Fibroblast of mammary gland (primary cell): ENCODE data around the gene MINDY4.

ENCODE experiments used
- DNase-seq: peaks from one replicate; pipeline ENCODE4 v3.0.0-alpha.2; 2010; ENCODE audit warnings: low read depth
- H3K4me3 ChIP-seq: 2 replicates; pipeline ENCODE4 v1.5.1; 2011; ENCODE audit warnings: low read depth, mild to moderate bottlenecking, low read length, moderate library complexity; ENCODE audit not compliant: control insufficient read depth
- TF ChIP-seq, protein P1 (sequence below): conservative IDR thresholded peaks from 2 replicates; pipeline ENCODE4 v1.5.1; 2011; ENCODE audit warnings: low read depth, low read length, inconsistent platforms; ENCODE audit not compliant: control insufficient read depth, insufficient read depth

The MINDY4 gene

DNA sequence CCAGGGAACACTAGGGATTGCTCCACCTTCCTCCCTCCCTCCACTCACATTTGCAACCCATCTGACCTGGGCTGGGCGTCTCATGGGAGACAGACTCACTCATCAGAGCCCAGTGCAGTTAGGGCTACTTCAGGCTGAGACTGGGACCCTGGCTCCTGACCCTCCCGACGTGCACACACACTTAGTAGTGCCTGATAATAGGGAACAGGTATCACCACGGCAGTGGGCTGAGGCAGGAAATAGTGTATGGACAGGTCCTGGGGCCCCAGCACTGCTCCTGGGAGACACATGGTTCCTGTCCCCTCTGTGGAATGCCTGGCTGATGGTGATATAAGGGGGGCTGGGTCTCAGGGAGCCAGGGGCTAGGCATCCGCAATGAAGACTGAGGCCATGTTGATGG lies 154.7 kb downstream of the MINDY4 start:
- H3K4me3 ChIP-seq, result no peak overlapping the region
- no peak for DNase-seq
- TF ChIP-seq, protein P1, sequence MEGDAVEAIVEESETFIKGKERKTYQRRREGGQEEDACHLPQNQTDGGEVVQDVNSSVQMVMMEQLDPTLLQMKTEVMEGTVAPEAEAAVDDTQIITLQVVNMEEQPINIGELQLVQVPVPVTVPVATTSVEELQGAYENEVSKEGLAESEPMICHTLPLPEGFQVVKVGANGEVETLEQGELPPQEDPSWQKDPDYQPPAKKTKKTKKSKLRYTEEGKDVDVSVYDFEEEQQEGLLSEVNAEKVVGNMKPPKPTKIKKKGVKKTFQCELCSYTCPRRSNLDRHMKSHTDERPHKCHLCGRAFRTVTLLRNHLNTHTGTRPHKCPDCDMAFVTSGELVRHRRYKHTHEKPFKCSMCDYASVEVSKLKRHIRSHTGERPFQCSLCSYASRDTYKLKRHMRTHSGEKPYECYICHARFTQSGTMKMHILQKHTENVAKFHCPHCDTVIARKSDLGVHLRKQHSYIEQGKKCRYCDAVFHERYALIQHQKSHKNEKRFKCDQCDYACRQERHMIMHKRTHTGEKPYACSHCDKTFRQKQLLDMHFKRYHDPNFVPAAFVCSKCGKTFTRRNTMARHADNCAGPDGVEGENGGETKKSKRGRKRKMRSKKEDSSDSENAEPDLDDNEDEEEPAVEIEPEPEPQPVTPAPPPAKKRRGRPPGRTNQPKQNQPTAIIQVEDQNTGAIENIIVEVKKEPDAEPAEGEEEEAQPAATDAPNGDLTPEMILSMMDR, result no peak

DNA sequence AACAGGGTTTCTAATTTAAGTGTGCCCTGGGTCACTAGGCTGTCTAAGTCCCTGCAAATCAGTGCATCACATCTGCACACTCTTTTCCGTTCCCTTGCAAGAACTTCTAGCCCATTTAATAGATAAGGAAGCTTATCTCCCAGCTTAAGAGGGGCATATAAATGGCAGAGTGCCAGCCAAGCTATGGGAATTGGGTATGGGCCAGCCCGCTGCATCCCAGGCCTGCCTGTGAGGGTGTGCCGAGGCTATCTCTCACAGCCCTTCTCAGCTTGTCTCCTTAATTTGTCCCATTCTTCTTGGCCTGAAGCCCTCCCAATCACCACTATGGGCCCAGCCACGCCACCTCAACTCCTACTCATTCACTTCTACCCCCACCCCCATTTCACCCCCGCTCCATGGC lies 155.1 kb downstream of the MINDY4 start:
- TF ChIP-seq, protein P1, result no peak
- no peak overlapping the region for H3K4me3 ChIP-seq
- DNase-seq, result no peak

DNA sequence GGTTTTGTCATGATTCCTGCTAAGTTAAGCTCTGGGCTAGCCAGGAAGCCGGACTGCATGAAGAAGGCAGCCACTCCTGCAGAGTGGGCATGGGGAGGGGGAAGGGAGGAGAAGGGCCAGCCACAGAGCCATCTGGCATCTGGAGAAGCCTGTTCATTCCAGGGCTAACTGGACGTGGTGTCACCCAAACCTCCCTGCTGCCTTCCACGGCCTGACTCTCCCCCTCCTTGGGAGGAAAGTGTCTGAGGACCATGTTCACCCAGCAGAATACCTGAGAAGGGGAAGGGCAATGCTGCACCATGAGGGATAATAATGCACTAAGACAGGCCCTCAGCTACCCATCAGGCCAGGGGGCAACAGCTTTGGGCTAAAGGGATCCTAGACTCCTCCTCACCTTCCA lies 155.8 kb downstream of the MINDY4 start:
- H3K4me3 ChIP-seq, result no peak overlapping the region
- no peak for DNase-seq
- TF ChIP-seq, protein P1, result no peak

DNA sequence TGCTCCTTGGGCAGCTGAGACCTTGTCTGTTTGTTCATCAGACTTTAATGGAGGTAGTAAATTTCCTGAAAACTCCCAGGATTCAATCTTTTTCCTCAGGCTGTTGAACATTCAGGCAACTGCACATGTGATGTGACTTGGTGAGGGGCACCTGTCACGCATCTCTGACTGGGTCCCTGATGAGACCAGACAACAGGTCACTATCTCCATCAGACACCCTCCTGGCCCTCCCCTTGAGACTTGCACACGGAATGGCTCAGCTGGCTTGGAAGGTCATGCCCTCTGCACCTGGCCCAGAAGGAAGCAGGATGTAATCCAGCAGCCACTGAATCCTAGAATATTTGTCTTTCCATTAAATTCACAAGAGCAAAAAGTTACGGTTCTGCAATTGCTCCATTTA lies 156.3 kb downstream of the MINDY4 start:
- TF ChIP-seq, protein P1, result no peak
- no peak overlapping the region for H3K4me3 ChIP-seq
- DNase-seq, result no peak

DNA sequence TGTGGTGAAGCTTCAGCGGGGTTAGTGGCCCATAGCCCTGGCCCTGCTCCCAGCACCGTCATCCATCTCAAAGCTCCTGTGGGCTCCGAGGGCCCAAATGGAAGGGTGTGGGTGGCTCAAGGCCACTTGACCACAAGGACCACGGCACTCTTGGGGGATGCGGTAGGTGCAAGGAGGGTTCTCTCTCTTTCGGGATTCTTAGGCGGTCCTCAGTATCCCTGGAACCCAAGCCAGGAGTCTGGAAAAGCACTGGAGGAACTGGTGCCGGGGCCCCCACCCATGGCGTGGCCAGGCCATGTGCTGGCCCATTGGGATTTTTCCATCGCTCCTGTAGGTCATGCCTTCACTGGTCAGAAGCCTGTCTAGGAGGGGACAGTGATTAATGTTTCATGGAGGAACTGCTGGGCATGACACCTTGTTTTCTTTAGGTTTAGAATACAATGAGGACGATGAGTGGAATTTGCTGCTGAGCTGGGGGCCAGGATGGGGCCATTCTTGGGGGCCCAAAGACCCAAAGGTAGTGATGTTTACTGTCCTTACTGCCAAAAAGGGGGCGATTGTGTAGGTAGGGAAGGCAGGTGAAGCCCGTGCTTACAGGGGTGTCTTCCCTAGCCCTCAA lies 157.1 kb downstream of the MINDY4 start:
- TF ChIP-seq, protein P1, result no peak
- no peak for DNase-seq
- no peak overlapping the region for H3K4me3 ChIP-seq

DNA sequence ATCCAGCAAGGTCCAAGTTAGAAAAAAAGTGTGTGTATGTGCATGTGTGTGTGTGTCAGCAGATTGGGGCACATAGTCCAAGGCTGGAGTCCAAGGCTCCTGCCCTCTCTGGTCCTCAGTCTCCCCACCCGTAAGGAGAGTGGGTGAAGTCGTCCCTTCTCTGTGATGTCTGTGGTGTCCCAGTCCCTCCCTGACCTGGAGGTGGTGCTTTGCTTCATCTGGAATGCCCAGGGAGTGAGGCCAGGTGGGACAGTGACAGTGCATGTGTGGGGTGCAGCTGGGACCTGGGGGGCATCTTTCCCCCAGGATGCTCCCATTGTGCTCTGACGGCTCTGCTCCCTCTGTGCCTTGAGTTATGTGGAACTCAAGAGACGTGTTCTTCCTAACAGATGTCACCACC lies 158.5 kb downstream of the MINDY4 start:
- DNase-seq, result no peak
- TF ChIP-seq, protein P1, result no peak
- H3K4me3 ChIP-seq, result no peak overlapping the region

DNA sequence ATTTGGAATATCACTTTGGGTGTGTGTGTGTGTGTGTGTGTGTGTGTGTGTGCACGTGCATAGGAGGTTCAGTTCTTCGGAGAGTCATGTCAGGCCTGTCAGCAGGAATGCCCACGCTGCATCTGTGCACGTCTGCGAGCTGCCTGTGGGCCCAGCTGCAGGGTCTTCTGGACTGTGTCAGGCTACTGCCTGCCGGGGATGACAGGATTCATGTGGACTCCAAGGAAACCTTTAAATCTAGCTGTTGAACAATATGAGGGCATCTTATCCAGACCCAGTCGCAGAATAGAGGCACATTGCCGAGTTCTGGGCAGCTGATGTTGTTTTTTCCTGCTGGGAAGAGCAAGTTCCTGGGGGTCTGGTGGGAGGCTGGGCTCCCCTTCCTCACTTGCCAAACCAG lies 159.4 kb downstream of the MINDY4 start:
- TF ChIP-seq, protein P1, result no peak
- no peak overlapping the region for H3K4me3 ChIP-seq
- DNase-seq, result no peak
